Choroid plexus epithelial cell (primary cell): ENCODE measurements around the gene PFDN1.

Source experiments
- DNase-seq: peaks from one replicate; pipeline ENCODE4 v3.0.0-alpha.2; 2010; ENCODE audit warnings: low read depth
- H3K4me3 ChIP-seq: 2 replicates; pipeline ENCODE4 v1.5.1; 2011; ENCODE audit warnings: low read depth, mild to moderate bottlenecking, control low read depth, low read length, moderate library complexity
- CTCF ChIP-seq: conservative IDR thresholded peaks from 2 replicates; pipeline ENCODE4 v1.5.1; 2011; ENCODE audit warnings: low read depth, mild to moderate bottlenecking, control low read depth, inconsistent platforms, low read length, moderate library complexity

PFDN1 gene

GRCh38 chr5:140219068-140219991 lies 83.6 kb downstream of the PFDN1 start:
- H3K4me3 ChIP-seq = no peak overlapping the region
- DNase-seq = peak; percentile 34
- no peak for TF ChIP-seq CTCF

- no peak for DNase-seq
- H3K4me3 ChIP-seq = no peak overlapping the region
- TF ChIP-seq CTCF = no peak
Observed at GRCh38 chr5:140217299-140218026, 85.4 kb downstream of the PFDN1 start.

GRCh38 chr5:140216478-140217074 lies 86.3 kb downstream of the PFDN1 start:
- no peak overlapping the region for H3K4me3 ChIP-seq
- DNase-seq = no peak
- no peak for TF ChIP-seq CTCF

- H3K4me3 ChIP-seq = no peak overlapping the region
- DNase-seq = no peak
- no peak for TF ChIP-seq CTCF
Observed at GRCh38 chr5:140215276-140215675, 87.6 kb downstream of the PFDN1 start.

- peak; percentile 77 for DNase-seq
- H3K4me3 ChIP-seq = no peak overlapping the region
- no peak for TF ChIP-seq CTCF
Observed at GRCh38 chr5:140214831-140215230, 88.1 kb downstream of the PFDN1 start.

GRCh38 chr5:140213370-140213983 lies 89.4 kb downstream of the PFDN1 start:
- TF ChIP-seq CTCF = no peak
- no peak overlapping the region for H3K4me3 ChIP-seq
- DNase-seq = no peak
